Measurements from ENCODE around the gene C10orf71.

C10orf71 gene

GRCh38 chr10:49320191-49320590 is 21.2 kb downstream of the C10orf71 start:
- Histone ChIP-seq H3K36me3 (ENCODE audit: control insufficient read depth, low read length) (no peaks in the 10 kb centered on the region), H3K79me2 (ENCODE audit: control insufficient read depth, low read length) (no peaks in the 10 kb centered on the region), H3K4me2 (ENCODE audit: low read length) (no peak overlapping the region), H3K4me3 (ENCODE audit: low read length) (no peak overlapping the region), H3K9me2 (replicated peaks; ENCODE audit: control insufficient read depth, low read length) (no peaks in the 10 kb centered on the region), H4K20me1 (ENCODE audit: control insufficient read depth, insufficient read depth, low read depth, low read length) (no peaks in the 10 kb centered on the region), H3K9me3 (ENCODE audit: control insufficient read depth, insufficient read depth, low read length) (no peaks in the 10 kb centered on the region), H3F3A (ENCODE audit: control insufficient read depth, insufficient read depth) (no peaks in the 10 kb centered on the region), H3K27ac (ENCODE audit: low read depth, low read length) (no peak overlapping the region), H3K27me3 (ENCODE audit: control insufficient read depth, low read length) (no peaks in the 10 kb centered on the region), H3K4me1 (ENCODE audit: control insufficient read depth, low read length) (no peaks in the 10 kb centered on the region)
- no peak for TF ChIP-seq EZH2phosphoT487 (IDR thresholded peaks at IDR 0.05; ENCODE audit: borderline replicate concordance, low read length)
- TF ChIP-seq CTCF (IDR thresholded peaks at IDR 0.05; ENCODE audit: low read depth, low read length, poor library complexity, severe bottlenecking), result no peak

GRCh38 chr10:49321021-49321420 is 22.1 kb downstream of the C10orf71 start:
- H3K27ac ChIP-seq (ENCODE audit: low read depth, low read length), result no peak overlapping the region
- no peak overlapping the region for H3K4me3 ChIP-seq (ENCODE audit: low read length)
- no peaks in the 10 kb centered on the region for H3K9me2 ChIP-seq (replicated peaks; ENCODE audit: control insufficient read depth, low read length)
- TF ChIP-seq CTCF (IDR thresholded peaks at IDR 0.05; ENCODE audit: low read depth, low read length, poor library complexity, severe bottlenecking), result no peak
- TF ChIP-seq EZH2phosphoT487 (IDR thresholded peaks at IDR 0.05; ENCODE audit: borderline replicate concordance, low read length), result no peak
- no peaks in the 10 kb centered on the region for H3K9me3 ChIP-seq (ENCODE audit: control insufficient read depth, insufficient read depth, low read length)
- no peaks in the 10 kb centered on the region for H3K79me2 ChIP-seq (ENCODE audit: control insufficient read depth, low read length)
- no peaks in the 10 kb centered on the region for H3F3A ChIP-seq (ENCODE audit: control insufficient read depth, insufficient read depth)
- no peak overlapping the region for H3K4me2 ChIP-seq (ENCODE audit: low read length)
- no peaks in the 10 kb centered on the region for H4K20me1 ChIP-seq (ENCODE audit: control insufficient read depth, insufficient read depth, low read depth, low read length)
- H3K27me3 ChIP-seq (ENCODE audit: control insufficient read depth, low read length), result no peaks in the 10 kb centered on the region
- H3K36me3 ChIP-seq (ENCODE audit: control insufficient read depth, low read length), result no peaks in the 10 kb centered on the region
- no peaks in the 10 kb centered on the region for H3K4me1 ChIP-seq (ENCODE audit: control insufficient read depth, low read length)

GRCh38 chr10:49322371-49323170 is 23.6 kb downstream of the C10orf71 start:
- TF ChIP-seq EZH2phosphoT487 (IDR thresholded peaks at IDR 0.05; ENCODE audit: borderline replicate concordance, low read length) (no peak), CTCF (IDR thresholded peaks at IDR 0.05; ENCODE audit: low read depth, low read length, poor library complexity, severe bottlenecking) (no peak)
- Histone ChIP-seq H3K79me2 (ENCODE audit: control insufficient read depth, low read length) (no peaks in the 10 kb centered on the region), H3K4me1 (ENCODE audit: control insufficient read depth, low read length) (no peaks in the 10 kb centered on the region), H3K9me2 (replicated peaks; ENCODE audit: control insufficient read depth, low read length) (no peaks in the 10 kb centered on the region), H3K27me3 (ENCODE audit: control insufficient read depth, low read length) (no peaks in the 10 kb centered on the region), H3K4me3 (ENCODE audit: low read length) (no peak overlapping the region), H3K36me3 (ENCODE audit: control insufficient read depth, low read length) (no peaks in the 10 kb centered on the region), H3F3A (ENCODE audit: control insufficient read depth, insufficient read depth) (no peaks in the 10 kb centered on the region), H4K20me1 (ENCODE audit: control insufficient read depth, insufficient read depth, low read depth, low read length) (no peaks in the 10 kb centered on the region), H3K4me2 (ENCODE audit: low read length) (no peak overlapping the region), H3K27ac (ENCODE audit: low read depth, low read length) (no peak overlapping the region), H3K9me3 (ENCODE audit: control insufficient read depth, insufficient read depth, low read length) (no peaks in the 10 kb centered on the region)

All from DOHH2 (cell line).